Activated CD4-positive, alpha-beta T cell treated with anti-CD3 and anti-CD28 coated beads, Interleukin-2, amount 50 U/mL, for 1 hour (primary cell): Measurements from ENCODE around the gene ITGA8.
"Not testable (repeated sequence)": the region's sequence is repeated elsewhere in the genome, so short reads cannot be mapped to it uniquely, and the experiment has no call there.

ENCODE experiments used
- DNase-seq: peaks from one replicate; pipeline ENCODE4 v3.0.0-alpha.2; 2020

Gene ITGA8

DNA sequence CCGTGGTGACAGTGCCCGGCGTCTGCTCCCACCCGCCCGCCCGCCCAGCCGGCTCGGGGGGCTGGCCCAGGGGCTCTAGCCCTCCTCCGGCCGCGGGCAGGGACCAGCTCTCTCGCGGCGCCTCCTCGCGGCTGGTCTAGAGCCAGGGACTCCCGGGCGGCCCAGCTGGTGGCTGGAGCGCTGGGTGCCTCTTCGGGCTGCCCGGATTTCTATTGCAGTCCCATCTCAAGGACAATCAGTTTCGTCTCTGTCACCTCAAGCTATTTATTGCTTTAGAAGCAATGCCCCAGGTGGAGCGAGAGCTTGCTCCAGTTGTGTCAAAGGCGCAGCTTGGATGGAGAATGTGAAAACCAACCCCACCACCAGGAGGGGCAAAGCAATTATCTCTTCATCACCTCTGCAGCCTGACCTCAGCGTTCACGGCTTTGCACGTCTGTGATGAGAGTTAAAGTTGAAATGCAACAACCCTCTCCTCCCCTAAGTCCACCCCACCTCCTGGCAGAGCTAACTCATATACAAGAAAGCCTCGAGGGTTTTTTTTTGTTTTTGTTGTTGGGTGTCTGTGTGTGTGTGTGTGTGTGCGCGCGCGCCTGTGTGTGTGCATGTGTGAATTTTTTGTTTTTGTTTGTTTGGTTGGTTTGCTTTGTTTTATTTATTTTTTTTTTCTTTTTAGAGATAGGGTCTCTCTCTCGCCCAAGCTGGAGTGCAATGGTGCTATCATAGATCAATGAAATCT is at the start of gene ITGA8:
TSS of gene ITGA8 (minus strand) at position 24 of the 736 bp plus-strand sequence. CDS start 151 bp downstream, outside the sequence.
- no peak for DNase-seq

DNA sequence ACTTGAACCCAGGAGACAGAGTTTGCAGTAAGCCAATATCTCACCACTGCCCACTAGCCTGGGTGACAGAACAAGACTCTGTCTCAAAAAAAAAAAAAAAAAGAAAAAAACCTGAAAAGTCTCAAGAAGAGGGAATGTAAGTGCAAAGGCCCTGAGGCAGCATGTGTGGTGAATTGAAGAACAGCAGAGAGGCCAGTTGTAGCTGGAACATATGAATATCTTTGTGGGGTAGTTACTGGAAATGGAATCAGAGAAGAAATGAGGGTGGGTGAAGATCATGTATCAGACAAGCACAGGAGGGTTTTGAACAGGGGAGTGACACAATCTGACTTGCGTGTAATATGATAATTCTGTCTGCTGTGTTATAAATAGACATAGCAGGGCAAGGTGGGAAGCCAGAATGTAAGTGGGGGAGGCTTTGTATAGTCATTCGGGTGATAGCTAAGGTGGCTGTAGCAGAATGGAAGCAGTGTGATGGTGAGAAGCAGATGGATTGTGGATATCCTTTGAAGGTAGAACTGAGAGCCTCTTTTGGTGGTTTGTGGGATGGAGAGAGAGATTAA is 45.3 kb upstream of the ITGA8 start:
- DNase-seq: no peak

DNA sequence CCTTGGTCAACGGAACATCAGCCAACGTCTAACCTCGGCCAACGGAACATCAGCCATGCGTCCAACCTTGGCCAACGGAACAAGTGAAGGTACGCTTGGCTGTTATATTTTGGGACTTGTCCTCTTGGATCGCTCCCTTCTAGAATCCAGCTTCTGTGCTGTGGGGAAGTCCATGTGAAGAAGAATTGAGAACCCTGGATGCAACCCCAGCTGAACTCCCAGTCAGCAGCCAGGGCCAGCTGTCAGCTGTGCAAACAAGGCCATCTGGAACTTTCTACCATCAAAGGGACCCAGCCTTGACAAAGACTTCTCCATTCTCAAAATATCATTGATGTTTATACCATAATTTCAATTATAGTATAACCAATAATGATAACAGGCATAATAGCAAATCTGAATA is 43.3 kb upstream of the ITGA8 start:
- no peak for DNase-seq

DNA sequence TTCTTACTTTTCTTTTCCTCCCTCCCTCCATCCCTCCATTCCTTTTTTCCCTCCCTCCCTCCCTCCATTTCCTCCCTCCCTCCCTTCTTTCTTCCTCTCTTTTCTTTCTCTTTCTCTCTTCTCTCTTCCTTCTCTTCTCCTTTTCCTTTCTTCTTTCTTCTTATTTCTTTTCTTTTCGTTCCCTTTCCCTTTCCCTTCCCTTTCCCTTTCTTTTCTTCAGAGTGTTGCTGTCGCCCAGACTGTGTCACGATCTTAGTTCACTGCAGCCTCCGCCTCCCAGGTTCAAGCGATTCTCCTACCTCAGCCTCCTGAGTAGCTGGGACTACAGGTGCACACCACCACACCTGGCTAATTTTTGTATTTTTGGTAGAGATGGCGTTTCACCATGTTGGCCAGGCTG is 42.5 kb upstream of the ITGA8 start:
- not testable (repeated sequence) for DNase-seq

DNA sequence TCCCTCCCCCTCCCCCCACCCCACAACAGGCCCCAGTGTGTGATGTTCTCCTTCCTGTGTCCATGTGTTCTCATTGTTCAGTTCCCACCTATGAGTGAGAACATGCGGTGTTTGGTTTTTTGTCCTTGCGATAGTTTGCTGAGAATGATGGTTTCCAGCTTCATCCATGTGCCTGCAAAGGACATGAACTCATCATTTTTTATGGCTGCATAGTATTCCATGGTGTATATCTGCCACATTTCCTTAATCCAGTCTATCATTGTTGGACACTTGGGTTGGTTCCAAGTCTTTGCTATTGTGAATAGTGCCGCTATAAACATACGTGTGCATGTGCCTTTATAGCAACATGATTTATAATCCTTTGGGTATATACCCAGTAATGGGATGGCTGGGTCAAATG is 41.5 kb upstream of the ITGA8 start:
- DNase-seq: not testable (repeated sequence)

DNA sequence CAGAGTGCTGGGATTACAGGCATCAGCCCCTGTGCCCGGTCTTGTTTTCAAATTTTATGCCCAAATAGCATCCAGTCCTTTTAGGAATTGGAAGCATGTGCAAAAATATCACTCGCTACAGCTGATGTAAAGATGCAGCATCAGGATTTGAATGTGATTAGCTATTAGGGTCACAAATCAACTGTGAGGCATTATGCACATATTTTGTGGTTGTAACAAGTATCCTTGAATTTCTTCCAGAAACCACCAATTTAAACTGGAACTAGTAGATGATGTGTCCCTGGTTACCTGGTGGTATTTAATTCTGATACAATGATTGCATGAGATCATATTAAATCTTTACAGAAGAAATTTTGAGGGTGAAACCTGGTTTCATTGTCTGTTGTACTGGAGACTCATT is 41.0 kb upstream of the ITGA8 start:
- no peak for DNase-seq

DNA sequence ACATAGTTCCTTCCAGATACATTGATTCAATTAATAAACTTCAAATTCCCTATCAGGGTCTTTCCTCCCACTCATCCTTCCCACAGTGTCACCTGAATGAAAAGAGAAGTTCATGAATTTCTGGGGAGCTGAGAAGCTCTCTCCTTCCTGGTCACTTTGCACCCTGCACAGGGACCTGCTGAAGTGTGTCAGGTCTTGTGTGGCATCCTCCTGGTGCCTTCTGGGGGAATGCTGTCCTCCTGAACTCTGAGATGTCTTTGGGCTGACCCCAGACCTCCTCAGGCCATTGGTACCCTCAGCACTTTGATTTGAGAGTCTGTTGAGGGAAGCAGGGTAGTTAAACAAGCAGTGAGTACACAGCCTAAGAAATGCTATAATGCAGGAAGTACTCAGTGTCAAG is 39.5 kb upstream of the ITGA8 start:
- DNase-seq: no peak

DNA sequence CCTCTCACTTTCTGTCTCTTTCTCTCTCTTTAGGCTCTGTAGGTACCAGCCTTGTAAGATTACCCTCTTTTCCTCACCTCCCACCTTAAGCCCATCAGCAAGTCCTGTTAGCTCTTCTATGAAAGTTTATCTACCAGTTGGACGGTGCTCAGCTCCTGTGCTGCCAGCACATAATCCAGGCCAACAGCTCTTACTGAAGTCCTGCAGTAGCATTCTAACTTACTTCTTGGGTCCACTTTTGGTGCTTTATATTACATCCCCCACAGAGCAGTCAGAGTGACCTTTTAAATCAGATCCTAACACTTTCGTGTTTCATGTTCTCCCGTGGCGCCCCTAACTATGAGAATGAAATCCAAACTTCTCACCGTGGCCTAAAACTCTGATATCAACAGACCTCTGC is 38.9 kb upstream of the ITGA8 start:
- no peak for DNase-seq

DNA sequence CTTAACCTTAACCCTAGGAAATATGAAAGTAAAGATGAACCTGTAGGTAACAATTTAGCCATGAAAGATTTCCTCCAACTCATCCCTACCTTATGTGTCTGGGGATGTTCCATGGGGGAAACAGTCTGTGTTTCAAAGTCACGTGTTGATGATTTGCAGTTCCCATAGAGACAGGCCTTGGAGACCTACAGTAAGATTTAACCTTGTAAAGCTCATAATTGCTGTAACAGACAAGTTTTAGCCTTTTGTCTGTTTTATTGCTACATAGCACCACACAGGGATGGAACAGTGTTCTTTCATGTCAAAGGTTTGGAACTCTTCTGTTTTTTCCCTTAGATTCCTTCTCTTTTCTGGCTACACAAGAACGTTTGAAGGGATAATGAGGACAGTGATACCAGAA is 35.2 kb upstream of the ITGA8 start:
- no peak for DNase-seq

DNA sequence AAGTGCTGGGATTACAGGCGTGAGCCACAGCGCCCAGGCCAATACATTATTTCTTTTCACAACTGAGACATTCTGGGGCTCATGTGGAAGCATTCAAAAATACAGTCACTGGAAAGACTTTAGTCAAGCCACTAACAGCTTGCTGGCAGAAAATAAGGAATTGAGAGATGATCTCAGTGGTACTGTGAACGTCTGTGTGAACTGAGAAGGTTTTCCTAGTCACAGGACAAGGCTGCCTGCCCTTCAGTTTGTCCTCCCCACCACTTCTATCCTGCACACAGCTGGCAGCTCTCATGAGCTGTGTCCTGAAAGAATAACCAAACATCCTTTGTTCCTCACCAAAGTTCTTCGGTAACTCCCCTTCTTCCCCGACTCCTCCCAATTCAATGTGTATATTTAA is 31.3 kb upstream of the ITGA8 start:
- no peak for DNase-seq

DNA sequence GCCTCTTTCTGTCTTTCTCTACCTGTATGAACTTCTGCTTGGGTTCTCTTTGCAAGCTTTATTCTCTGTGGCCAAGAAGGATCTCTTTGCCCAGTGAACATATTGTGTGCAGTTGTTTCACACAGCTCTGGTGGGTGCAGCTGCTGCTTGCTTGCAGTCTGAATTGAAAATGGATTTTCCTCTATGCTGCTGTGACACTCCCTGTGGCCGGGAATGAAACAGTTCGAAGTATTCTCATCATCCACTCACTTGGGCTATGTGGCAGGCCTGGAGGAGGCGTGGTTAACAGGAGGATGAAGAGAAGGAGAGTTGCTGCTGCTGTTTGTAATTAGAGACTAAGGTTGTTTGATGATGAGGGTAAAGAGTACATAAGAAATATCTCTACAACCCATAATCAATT is 28.4 kb upstream of the ITGA8 start:
- DNase-seq: no peak

DNA sequence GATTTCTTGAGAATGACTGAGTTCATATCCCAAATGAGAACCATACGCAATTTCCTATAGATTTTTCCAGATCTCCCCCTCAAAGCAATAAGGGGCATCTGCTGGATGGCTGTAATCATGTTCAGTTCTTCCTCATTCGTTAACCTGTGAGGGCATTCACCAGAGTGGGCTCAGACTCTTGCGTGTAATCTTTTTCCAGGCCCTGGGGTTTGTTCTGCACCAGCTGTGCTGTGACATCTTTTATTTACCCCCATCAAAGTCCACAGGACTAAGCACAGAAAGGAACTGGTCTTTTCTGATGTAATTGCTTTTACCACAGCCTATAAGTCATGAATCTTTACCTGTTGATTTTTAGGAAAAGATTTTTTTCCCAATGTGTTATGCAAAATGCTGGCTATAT is 27.9 kb upstream of the ITGA8 start:
- no peak for DNase-seq

DNA sequence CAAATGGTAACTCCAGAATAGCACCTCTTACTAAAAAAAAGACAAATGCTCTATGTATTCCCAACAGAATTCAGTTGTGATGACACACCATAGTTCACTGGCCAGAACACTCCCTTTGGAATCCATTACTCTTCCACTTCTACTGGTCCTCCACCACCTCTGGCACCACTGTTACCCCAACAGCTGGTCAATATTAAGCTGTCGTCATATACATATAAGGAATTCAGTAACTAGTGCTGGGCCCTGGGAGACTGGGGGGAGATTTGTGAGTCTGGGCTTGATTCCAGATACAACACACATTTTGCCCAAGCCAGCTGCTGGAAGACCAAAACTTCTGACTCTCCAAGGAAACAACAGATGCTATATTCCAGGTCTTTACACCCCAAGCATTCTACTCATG is 26.0 kb upstream of the ITGA8 start:
- DNase-seq: no peak

DNA sequence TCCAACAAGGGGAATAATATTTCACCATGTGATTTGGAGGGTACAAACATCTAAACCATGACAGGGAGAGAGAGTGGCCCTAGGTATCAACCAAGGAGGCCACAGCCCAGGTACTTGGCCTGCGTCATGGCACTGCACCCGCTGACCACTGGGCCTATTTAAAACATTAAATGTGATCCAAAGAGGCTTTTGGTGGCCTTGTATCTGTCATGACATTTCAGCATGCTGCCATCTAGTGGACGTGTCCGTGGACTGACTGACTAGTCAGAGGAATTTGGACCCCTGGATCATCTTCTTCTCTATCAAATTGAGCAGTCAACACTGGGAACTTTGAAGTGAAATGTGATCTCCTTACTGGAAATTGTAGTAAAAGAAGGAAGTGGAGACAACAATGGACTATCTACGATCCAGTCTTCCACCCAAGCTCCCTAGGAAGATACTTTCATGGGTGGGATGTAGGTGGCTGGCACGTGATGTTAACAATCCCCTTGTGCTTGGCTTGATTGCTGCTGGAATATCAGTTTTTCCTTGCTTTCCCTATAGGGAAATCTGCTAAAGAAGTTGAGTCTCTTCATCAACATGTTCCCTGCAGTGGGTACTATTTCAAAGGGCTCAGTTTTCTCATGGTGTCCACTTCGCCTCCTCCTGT is 24.6 kb upstream of the ITGA8 start:
- peak; percentile 3 for DNase-seq

DNA sequence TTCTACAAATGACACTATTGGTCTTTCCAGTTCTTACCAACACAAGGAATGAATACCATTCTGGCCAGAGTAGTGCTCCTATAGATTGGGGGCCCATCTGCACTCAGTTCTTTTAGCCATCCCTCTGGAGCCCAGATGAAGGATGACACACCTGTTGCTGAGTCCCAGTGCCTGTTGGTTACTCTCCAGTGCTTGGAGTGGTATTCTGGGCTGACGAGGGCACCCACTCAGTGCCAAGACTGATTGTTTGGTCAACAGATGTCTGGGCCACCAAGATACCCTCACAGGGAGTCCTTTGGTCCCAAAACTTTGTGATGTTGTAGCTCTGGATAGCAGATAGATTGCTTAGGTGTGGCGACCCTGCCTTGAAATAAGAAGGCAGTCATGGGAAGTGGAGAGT is 23.7 kb upstream of the ITGA8 start:
- no peak for DNase-seq

DNA sequence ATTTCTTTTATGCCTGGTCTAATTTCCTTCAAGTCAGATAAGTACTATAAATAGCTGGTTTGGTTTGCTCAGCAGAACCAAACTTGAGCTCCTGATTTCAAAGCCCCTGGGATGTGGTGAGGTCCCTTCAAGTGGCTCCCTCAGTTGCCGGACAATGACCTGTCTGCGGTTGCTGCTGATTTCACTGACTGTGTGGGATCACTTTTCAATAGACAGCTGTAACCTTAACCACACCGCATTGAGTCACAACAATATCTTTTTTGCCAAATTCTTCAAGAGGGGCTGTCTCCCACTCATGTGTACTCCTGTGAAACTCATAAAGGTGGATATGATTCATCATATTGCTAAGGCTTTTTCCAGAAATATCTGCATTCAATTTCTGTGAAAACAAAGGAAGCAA is 23.1 kb upstream of the ITGA8 start:
- no peak for DNase-seq

DNA sequence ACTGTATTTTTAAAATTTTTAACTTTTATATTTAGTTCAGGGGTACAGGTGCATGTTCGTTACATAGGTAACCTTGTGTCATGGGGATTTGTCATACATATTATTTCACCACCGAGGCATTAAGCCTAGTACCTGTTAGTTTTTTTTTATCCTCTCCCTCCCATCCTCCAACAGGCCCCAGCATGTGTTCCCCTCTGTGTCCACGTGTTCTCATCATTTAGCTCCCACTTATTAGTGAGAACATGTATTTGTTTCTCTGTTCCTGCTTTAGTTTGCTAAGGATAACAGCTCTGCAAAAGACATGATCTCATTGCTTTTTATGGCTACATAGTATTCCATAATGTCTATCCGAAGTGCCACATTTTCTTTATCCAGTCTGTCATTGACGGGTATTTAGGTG is 22.4 kb upstream of the ITGA8 start:
- DNase-seq: no peak

DNA sequence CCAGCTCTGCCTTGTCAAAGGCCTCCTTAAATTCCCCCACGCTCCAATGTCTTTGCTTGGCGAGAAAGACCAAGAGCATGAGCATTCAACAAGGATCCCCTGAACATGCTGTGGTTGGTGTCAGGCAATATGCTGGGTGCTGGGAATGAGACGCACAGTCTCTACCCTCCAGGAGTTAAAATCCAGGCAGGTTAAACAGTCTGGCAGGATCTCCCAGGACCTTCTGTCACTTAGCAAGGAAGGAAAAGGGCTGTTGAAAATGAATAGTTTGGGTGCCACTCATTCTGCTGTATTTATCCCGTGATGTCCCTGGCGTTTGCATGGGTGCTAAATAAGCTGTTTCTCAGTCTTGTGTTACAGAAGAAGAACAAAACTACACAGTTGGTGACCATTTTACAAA is 21.9 kb upstream of the ITGA8 start:
- no peak for DNase-seq

DNA sequence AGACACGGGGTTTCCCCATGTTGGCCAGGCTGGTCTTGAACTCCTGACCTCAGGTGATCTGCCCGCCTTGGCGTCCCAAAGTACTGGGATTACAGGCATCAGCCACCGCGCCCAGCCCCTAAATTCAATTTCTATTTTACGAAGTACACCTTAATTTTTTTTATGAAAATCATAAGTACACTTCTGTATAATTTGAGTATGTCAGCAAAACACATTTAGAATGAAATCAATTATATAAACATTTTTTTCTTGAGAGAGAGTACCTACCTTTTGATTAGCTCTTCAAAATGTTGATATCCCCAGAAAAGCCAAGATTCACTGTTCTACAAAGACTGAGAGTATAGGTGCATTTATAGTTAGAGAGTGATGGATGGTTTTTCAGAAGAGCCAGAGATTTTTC is 20.5 kb upstream of the ITGA8 start:
- DNase-seq: no peak

DNA sequence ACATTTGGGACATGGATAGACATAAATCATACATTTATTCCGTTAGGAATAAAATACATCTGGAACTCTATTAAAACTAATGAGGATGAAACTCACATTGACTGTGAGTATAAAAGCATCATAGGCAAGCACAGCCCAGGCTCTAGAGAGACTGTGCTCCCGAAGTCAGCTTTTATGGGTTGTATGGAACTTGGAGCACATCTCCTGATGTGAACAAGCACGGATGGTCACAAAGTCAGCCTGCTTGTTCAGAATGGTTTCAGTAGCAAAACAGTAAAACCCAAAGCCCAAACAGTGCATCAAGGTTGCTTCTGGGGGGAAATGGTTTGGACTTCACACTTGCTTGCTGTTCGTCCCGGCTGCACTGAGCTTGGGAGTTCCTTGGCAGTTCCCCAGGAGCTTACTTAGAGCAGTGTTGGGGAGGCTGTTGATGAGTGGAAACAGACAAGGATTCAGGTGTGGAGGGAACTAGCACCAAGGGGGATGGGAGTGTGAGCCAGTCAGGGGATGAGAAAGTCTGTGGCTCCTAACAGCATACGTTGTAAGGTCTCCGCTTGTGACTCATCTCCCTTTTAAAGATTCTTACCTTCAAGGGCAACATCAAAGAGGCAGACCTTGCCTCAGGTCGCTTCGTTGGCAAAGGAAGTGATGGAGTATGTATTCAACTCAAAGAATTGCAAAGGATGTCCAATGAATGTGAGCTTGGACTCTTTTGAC is 19.7 kb upstream of the ITGA8 start:
- DNase-seq: no peak

DNA sequence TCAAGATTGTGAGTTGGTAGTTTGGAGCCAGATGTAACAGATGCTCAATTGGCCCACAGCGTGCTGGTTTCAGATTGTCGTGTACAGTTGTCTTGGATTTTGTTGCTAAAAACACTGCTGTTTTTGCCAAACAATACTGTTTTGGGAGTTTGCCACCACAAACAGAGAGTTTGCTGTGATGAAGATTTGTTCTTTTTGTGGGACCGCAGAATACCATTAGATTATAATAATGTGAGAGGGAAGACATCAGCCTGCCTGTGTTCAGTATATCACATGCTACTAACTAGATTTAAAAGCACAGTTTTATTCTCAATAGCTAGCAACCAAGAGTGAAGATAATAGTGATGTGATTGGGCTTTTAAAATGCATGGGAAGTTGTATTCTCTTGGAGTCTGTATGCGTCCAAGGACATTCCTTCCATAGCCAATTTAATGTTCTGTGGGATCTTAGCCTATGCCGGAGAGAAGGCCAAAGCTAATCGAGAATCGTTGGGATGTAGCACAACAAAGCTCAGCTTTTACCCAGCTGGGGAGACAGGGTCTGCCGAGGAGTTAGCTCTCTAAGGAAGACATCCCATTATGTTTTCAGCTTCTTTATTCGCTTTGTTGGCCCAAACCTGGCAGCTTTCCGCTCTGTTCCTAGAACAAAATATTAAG is 18.7 kb upstream of the ITGA8 start:
- no peak for DNase-seq

DNA sequence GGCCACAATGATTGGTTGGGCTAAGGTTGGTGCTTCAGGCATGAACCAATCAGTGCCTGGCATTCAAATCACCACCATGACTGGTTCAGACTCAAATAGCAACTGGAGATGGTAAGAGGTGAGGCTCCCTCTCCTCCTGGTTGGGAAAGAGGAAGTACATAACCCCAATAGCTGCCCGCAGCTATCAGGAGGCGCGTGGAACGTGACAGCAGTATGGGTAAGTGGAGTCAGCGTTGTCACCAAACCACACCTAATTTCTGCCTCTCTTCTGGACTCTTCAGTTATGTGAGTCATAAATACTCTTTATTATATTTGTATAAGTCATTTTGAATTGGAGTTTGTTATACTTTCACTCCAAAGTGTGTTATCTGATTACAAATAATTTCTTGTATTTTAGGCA is 17.9 kb upstream of the ITGA8 start:
- DNase-seq: no peak

DNA sequence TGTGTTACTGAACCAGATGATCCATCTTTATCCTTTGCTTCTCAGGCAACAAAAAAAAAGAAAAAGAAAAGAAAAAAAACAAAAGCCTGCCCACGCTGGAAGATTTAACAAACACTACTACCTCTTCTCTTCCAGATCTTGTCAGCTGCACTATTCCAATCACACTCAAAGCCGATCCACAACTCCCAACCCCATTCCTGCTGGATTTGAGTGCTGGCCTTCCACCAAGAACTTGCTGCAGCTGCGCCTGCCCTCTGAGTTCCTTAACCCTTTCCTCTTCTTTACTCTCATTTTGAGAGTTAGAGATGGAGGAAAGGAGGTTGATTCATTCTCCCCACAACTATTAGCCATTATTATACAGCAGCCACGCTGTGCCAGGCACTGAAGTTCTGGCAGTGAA is 16.0 kb upstream of the ITGA8 start:
- DNase-seq: no peak
